ENCODE measurements around the gene MYO5B.

The MYO5B gene

DNA sequence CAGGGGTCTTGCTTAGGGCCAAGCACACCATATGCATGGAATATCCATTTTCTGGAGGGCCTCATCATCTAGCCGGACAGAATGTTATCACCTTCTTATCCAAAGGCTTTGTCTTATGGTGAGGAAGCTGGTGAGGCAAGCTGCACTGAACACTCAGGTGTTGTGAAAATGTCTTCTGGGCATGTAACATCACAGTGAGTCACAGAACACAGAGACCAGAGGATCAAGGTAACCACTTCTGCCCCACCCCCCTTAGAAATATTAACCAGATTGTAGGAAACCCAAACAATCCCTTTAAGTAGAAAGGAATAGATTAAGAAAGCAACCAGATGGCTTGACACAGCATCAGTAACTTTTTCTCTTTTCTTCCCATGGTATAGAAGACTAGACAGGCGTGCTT, 51.1 kb downstream of the MYO5B start:
- no peak for DNase-seq

DNA sequence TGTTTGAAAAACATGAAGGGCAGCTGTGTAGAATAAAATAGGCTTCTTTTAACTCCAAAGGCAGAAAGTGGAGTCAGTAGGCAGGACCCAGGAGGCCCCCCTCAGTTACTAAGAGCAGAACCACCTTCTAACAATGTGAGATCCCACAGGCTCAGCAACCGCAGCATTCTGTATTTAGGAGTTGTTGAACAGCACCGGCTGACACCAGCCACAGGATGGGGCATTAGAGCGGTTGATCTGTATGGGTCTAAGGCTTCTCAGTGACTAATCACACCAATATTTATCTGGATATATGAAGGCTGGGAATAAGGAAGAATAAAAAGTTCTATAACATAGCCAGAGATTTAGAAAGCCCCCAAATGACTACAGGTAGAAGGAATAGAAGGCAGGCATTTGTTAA, 51.7 kb downstream of the MYO5B start:
- DNase-seq, result no peak

DNA sequence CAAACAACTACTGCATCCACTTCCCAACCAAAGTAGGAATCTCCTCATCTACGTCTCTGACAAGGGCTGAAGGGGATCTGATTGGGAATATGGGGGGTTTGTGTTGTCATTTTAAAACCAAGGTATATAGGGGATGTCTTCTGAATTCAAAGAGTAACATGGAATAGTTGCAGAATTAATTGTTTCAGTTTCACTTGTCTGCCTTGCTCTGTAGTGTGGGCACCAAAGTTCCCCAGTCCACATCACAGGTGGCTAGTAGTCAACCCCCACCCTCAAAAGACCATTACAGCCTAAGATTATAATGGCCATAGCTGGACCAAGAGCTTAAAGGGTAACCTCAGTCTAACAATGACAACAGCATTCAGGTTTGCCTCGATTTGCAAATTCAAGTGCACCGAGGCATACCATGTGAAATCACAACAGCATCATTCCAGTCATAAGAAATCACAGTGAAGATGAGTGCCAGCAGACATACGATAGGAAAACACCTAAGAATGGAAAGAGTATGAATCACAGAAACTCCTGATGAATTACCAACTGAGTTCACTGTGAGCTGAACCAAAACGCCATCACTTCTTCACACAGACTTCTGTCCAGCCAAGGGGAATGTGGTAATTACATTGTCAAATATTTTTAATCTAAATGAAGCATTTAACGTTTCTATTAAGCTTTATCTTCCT, 52.4 kb downstream of the MYO5B start:
- no peak for DNase-seq

DNA sequence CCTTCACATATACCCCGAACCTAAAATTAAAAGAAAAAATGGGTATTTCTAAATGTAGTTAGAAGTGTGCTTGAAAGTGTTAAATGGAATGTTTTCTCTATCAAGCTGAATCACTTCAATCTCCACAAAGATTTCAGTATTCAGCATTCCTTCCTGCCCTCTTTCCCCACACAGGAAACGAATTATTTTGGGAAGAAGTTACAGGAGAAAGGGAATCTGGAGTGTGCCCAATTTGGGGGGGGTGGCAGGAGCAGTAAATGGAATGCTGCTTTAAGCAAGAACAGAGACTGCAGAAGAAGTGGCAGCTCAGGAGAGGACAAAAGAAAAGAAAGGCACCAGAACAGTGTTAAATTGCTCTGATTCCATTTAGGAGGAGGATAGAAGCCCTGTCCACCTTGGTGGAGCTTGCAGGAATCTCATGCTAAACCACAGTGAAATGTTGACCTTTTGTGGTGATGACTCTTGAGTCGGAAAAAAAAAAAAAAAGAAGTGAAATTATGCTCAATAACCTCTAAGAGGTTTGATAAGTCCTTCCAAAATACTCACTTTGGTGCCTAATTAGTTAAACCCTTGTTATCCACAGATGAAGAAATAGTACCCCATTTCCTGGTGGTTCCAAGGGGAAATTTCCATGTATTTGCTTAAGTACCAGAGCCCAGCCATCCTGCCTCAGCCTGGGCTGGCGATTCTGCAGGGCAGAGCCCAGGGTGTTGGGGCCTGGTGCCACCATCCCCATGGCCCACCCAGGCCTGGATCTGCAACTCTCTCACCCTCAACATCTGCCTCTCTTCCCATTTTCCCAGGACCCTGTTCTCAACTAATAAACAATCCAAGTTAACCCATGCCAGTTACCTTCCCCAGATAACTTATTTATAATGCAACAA, 56.5 kb downstream of the MYO5B start:
- DNase-seq, result no peak

DNA sequence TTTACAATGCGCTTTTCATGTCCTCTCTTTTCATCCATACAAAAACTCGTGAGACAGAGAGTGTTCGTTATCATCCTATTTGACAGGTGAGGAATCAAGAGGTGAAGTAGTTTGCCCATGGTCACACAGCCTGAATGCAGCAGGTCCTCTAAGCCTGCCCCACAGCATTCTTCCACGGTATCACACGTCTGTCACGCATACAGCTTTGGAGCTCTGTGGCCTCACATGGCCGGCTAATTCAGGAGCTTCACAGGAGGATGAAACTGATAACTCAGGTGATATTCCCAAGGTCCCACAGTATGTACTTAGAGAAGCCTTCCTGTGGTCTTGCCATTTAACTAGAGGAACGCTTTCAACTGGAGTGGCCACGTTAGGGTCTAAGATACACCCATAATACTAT, 59.0 kb downstream of the MYO5B start:
- DNase-seq, result no peak

DNA sequence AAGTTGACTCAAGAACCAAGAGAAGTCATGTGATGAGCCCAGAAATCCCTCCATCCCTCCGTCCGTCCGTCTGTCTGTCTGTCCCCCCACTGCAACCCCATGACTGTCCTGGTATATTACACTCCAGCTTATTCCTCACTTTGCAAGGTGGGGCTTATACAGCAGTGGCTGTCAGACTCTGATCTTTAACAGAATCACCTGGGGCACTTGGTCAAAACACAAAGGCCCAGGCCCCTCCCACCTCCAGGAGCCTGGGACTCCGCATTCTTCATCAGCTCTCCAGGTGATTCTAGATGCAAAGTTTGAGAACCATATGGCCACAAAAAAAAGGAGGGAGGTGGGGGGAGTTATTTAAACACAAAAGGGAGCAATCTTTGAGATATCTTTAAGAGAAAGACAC, 61.4 kb downstream of the MYO5B start:
- DNase-seq, result no peak

DNA sequence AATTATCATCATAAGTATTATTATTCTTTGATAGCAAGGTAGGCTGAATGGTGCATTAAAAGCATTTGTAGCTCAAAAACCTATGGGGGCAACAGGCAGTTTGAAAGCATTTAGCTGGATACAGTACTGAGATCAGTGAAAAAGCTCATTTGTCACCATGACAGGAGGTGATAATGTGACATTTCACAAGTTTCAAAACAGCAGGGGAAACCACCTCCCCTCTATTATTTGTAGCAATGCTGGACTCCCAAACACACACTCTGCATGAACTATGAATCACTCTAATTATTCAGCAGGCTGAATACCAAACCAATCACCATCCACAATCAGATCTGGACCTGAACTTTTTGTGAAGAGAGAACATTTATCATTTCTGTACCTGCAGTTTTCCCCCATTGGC, 63.4 kb downstream of the MYO5B start:
- no peak for DNase-seq

DNA sequence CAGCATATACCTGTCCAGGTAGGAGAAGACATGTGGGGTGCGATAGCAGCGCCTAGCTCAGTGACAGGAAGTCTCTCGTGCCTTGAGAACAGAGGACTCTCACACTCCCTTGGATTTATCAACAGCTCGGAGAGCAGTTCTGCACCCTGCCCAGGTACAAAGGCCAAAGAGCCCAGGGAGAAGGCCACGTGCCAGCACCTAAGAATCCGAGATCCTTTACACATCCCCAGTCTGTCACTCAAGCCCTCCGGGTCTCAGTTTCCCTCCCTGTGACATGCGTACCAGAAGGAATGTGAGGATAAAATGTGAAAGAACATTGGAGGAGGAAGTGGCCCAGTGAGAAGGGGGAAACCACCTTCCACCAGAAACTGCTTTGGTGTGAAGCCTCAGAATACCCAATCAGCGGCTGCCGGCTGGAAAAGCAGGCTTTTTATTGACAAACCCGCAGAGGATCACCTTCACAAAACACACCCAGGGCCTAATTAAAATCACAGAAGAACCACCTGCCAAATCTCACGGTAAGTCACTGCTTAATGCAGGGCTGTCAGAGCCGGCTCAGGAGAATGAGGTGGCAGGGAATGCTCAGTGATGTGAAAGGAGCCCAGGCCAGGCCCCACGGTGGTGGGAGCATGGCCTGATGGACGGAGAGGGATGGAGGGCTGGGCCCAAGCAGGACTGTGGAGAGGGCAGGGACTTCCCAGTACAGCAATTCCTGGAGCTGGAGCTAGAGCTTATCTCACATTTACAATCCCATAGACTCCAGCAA, 66.3 kb downstream of the MYO5B start:
- DNase-seq, result no peak

DNA sequence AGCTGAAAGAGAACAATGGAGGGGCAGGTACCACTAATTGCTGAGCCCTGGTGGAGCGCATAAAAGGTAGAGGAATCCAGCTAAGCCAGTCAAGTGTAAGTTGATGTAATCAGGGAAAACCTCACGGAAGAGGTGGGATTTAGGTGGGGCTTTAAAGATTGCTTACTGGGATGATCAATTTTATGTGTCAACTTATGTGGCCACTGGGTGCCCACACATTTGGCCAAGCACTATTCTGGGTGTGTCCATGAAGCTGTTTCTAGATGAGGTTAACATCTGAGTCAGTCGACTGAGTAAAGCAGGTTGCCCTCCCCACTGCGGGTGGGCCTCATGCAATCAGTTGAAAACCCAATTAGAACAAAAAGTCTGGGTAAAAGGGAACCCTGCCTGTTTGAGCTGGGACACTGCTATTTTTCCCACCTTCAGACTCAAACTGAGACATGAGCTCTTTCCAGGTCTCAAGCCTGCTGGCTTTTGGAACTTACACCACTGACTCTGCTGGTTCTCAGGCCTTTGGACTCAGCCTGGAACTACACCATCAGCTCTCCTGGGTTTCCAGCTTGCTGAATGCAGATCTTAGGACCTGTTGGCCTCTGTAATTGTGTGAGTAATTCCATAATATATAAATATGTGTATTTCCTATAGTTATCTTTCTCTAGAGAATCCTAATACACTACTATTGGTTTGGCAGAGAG, 67.3 kb downstream of the MYO5B start:
- DNase-seq, result no peak

DNA sequence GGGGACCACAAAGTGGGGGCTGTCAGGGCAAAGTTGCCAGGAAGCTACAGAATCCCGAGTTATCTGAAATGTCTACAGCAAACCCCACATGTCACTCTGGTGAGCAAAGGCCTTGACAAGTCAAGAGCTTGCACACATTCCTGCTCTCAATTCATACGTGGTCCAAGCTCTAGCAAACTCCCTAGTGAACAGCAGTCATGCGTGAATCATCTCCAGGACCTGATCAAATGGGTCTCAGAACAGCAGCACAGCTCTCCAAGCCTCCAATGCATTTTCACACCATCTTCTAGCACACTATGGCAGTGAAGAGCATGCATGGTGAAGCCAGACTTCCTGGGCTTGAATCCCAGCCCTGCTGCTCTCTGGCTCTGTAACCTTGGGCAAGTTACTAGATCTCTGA, 68.5 kb downstream of the MYO5B start:
- DNase-seq, result no peak

DNA sequence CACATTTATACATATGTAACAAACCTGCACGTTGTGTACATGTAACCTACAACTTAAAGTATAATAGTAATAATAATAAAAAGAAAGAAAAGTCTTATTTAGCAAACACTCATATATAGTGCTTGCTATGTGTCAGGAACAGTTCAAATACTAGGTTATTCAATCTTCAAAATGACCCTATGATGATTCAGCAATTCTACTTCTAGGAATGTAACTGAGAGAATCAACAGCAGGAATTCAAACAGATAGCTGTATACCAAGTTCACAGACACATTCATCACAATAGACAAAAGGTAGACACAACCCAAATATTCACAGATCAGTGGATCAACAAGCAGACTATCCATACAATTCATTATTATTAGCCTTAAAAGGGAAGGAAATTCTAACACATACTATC, 69.5 kb downstream of the MYO5B start:
- no peak for DNase-seq

DNA sequence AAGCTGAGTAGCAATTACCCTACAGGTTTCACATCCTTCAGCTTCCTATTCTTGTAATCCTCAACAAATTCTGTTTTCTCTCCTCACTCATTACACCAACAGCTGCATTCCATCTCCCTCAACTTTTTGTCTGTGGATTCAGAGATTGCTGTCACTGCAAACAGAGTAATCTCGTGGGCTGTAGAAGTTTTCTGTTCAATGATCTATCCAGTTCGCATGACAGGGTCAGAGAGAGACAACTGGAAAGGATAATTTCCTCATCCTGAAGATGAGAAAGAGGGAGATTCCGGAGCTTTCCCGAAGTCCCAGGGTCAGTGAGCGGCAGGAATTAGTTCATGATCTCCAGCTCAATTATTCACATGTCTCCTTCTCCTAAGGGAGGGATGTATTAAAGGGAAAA, 75.7 kb downstream of the MYO5B start:
- DNase-seq, result no peak

DNA sequence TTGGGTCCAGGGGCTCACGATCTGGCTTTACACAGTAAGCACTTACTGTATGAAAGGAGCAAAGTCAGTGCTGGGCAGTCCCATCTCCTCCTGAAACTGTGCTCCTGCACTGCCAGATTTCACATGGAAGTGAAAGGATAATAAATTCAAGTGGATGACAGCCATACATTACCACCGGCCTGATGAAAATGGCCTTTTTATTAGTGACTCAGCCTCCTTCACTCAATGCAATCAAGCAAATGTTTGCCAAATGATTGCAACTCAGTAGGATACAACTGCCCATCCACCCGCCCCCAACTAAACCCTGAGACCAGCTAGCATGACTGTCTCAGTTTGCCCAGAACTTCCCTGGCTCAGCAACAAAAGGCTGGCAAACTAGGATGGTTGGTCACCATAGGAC, 77.1 kb downstream of the MYO5B start:
- DNase-seq, result no peak

DNA sequence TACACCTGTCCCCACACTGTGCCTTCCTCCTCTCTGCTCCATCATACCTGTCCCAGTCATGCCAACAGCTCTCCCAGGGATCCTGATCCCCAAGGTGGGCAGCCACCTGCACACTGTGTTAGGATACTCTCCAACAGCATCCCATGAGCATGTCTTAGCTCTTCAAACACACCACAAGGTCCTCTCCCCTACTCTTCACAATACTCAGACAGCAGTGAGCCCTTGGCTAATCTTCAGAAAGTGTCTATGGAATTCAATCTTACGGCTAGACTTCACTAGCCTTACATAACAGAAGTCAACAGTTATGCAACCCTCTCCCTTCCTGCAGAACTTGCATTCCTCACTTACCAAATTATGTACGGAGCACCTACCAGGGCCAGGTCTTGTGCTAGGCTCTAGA, 79.9 kb downstream of the MYO5B start:
- DNase-seq, result no peak

DNA sequence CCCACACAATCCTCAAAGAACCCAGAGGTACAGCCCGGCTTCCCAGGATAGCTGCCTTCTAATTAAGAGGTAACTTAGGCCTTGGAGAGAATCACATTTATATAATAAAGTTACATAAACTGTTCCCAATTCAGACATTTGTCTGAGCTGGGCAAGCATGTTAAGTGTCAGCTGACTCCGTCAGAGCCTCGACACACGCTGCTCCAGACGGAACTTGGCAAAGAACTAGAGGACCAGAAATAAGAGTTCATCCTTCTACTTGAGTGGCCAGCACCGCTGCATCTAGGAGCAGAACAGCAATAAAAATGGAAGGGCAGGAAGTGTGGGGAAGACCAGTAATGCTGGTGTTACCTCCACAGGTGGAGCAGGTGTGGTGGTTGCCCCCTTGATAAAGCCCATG, 80.5 kb downstream of the MYO5B start:
- DNase-seq, result no peak

DNA sequence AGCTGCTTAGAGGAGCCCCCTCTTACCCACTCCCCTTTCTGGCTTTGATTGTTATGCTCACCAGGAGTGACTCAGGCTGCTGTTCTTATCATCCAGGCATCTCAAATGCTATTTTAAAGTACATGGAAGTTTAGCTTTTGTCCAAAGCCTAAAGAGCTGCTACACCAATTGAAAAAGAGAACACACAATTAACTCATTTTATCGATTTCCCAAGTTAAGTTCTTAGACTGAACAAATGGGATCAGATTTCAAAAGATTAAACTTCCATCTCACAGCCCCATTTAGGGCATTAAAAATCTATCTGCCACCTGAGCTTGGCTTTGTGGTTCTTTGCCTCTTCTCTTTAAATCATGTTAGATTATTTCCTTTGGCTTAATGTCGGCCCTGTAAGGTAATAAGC, 81.2 kb downstream of the MYO5B start:
- DNase-seq, result no peak

DNA sequence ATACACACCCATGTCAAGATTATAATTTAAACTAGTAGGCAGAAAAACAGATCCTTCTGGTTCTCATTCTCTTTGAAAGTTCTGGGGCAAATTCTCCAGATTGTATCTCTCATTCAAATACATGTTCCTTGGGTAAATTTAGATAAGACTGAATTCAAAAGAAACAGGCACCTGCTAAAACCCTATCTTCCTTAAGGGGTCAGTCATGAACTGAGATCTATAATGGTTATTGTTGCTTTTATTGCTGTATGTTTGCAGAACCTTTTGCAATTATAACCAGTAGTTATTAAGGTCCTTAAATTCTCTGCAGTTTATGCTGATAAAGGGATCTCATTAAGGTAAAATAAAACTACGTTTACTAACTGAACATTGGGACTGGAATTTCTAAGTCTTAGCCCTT, 83.5 kb downstream of the MYO5B start:
- DNase-seq, result no peak

DNA sequence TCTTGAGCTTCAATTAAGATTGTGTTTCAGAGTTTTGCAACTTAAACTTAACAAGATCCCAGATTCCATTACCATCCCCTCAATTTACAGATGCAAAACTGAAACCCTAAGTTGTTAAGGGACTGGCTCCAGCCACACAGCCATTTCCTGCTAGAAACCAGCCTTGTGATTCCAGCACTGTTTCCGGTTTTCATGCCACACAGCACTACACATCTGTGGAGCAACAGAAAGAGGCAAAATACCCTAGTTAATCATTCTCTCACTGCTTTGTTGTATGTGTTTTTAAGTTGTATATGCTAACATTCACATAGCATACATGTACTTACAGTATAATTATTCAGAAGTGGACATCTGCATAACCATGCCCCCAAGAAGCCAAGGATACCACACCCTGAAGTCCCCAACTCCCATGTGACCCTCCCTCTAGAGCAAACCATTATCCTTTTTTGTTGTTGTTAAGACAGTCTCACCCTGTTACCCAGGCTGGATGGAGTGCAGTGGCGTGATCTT, 87.4 kb downstream of the MYO5B start:
- no peak for DNase-seq

DNA sequence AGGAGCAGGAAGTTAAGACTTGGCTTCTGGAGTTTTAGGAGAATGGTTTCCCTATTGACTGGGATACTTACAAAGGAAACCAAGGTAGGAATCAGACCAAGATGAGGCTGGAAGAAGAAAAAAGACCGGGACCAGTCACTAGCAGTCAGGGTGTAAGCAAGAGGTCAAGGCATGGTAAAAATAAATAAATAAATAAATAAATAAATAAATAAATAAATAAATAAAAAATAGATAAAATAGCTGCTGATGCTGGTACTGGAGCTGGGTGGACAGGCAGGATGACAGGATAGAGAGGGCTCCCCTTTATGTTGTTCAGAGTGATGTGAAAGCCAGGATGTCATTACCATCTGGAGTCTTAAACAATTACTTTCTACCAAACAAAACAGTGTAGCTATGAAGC, 89.9 kb downstream of the MYO5B start:
- no peak for DNase-seq

DNA sequence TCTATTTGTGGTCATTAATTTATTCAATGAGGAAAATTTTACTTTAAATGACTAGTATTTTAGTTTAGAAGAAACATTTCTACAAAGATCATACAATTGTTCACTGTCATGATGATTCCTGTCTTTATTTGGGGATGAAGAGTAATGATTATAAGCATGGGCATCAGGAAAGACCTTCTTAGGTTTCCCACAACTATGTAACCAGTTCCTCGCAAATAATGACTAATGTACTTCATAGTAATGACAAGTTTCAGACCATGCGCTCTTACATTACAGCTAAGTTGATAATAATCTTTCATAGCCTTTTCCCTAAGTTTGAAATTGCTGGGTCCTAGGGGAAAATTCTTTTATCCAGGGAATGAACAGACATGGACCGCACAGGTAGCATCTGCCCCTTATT, 90.5 kb downstream of the MYO5B start:
- no peak for DNase-seq

DNA sequence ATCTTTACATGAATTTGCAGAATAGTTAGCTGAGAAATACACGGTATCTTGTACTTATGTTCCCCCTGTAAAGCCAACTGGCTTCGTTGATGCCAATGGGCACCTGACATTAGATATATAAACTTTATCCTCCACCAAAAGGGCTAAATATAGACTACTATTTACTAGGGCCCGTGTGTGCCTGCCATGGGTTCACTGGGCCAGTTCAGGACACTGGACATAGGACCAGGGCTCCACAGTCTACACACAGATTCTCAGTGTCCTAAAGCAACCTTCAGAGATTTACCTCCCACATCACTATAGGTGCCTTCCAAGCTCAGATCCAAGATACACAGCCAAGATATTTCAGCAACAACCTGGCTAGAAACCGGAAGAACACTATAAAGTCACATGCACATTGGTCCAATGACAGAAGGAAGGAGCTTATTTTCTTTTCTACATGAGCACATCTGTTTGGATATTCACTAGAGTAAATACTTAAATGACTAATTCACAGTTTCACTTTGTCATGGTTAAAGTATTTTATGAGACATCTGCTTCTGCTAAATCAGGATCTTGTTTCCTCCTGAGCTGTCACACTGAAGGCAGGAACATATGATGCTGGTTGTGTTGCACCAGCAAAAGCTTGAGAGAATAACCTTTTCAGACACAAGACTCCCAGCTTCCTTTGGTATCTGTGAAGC, 95.1 kb downstream of the MYO5B start:
- no peak for DNase-seq

DNA sequence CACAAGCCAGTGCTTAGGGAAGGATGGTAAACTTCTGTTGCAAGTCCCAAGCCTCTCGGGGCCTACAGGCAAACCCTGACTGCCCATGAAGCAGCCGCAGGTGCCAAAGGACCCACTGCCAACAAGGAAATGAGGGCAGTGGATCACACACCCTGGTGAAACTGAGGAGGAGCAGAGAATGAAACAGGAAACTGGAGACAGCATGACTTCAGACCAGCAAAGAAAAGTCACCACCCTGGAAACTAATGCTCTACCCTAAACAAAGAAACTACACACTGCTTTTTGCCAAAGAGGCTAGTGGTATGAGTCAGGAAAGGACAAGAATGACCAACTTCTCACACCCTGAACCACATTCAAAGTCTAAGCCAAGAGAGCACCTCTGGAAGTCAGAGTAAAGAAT, 97.2 kb downstream of the MYO5B start:
- no peak for DNase-seq
